ENCODE measurements around the gene ECI2. TPM values are rescaled to one million over a fixed set of nuclear protein-coding genes. Genes with fewer than 3 reads are reported as not detected.
A peak's percentile ranks its signal among the peaks of the same experiment; 100 is the strongest.

The ECI2 gene
- total RNA-seq, 4 donors from 2014 or later, result 17.7 to 137 (median 69.9) TPM

- in situ Hi-C loops (cut with MboI; ENCODE audit: low pct_ligation_motif_present in 1 of 4, low pct_unique_long_range_greater_than_20kb in 1 of 4, low sequenced_read_pairs in 3 of 4), result loop anchor here in 3 of 4 donors (10.0 to 25.0 kb wide), 2 partner anchors 103 to 420 kb away; no protein-coding TSS in a partner anchor
- no peak overlapping the region for H3K27ac ChIP-seq
- TF ChIP-seq POLR2A (IDR thresholded peaks at IDR 0.05) (no peak), EP300 (IDR thresholded peaks at IDR 0.05; ENCODE audit: low read depth) (no peak), POLR2AphosphoS5 (IDR thresholded peaks at IDR 0.05) (no peak)
- TF ChIP-seq, protein P1, sequence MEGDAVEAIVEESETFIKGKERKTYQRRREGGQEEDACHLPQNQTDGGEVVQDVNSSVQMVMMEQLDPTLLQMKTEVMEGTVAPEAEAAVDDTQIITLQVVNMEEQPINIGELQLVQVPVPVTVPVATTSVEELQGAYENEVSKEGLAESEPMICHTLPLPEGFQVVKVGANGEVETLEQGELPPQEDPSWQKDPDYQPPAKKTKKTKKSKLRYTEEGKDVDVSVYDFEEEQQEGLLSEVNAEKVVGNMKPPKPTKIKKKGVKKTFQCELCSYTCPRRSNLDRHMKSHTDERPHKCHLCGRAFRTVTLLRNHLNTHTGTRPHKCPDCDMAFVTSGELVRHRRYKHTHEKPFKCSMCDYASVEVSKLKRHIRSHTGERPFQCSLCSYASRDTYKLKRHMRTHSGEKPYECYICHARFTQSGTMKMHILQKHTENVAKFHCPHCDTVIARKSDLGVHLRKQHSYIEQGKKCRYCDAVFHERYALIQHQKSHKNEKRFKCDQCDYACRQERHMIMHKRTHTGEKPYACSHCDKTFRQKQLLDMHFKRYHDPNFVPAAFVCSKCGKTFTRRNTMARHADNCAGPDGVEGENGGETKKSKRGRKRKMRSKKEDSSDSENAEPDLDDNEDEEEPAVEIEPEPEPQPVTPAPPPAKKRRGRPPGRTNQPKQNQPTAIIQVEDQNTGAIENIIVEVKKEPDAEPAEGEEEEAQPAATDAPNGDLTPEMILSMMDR (IDR thresholded peaks at IDR 0.05), result no peak
- WGBS, 2 donors (ENCODE audit: low coverage in 1 of 2), result 79 to 80% methylated on average over 10 to 12 of the region's 12 CpGs
- no peak for DNase-seq
- H3K4me1 ChIP-seq, result peaks cover 0 to 3% (median 1%) of the 10 kb centered on the region in 4 donors
- H3K9me3 ChIP-seq, result no peaks in the 10 kb centered on the region
- H3K27me3 ChIP-seq, result no peaks in the 10 kb centered on the region
- intact Hi-C loops (cut with DNase I; ENCODE audit: low total_unique reads), result no loop called here
- no peaks in the 10 kb centered on the region for H3K36me3 ChIP-seq
- H3K4me3 ChIP-seq, result no peak overlapping the region
Observed at GRCh38 chr6:4157506-4157905, 22.1 kb upstream of the ECI2 start.

GRCh38 chr6:4155848-4156466 lies 20.6 kb upstream of the ECI2 start:
- in situ Hi-C loops (cut with MboI; ENCODE audit: low pct_ligation_motif_present in 1 of 4, low pct_unique_long_range_greater_than_20kb in 1 of 4, low sequenced_read_pairs in 3 of 4), result loop anchor here in 3 of 4 donors (10.0 to 25.0 kb wide), 2 partner anchors 101 to 419 kb away; no protein-coding TSS in a partner anchor
- Histone ChIP-seq H3K36me3 (no peaks in the 10 kb centered on the region), H3K27me3 (no peaks in the 10 kb centered on the region), H3K27ac (no peak overlapping the region), H3K4me1 (peaks cover 0 to 3% (median 1%) of the 10 kb centered on the region in 4 donors), H3K9me3 (no peaks in the 10 kb centered on the region), H3K4me3 (no peak overlapping the region)
- intact Hi-C loops (cut with DNase I; ENCODE audit: low total_unique reads), result no loop called here
- peak; percentile 78 for DNase-seq
- TF ChIP-seq EP300 (IDR thresholded peaks at IDR 0.05; ENCODE audit: low read depth) (no peak), POLR2A (IDR thresholded peaks at IDR 0.05) (no peak)
- TF ChIP-seq, protein P1 (IDR thresholded peaks at IDR 0.05), result peak; percentile 85 to 88 (median 86)
- 0 to 3% methylated on average over 5 to 6 of the region's 6 CpGs for WGBS, 2 donors (ENCODE audit: low coverage in 1 of 2)

GRCh38 chr6:4153514-4153985 lies 18.2 kb upstream of the ECI2 start:
- no peaks in the 10 kb centered on the region for H3K9me3 ChIP-seq
- no peak for TF ChIP-seq EP300 (IDR thresholded peaks at IDR 0.05; ENCODE audit: low read depth)
- no peak for TF ChIP-seq POLR2AphosphoS5 (IDR thresholded peaks at IDR 0.05)
- no peak for TF ChIP-seq POLR2A (IDR thresholded peaks at IDR 0.05)
- TF ChIP-seq, protein P1 (IDR thresholded peaks at IDR 0.05), result no peak
- no peak overlapping the region for H3K27ac ChIP-seq
- 85 to 89% methylated on average over 4 to 6 of the region's 6 CpGs for WGBS, 2 donors (ENCODE audit: low coverage in 1 of 2)
- H3K4me1 ChIP-seq, result peaks cover 0 to 3% (median 1%) of the 10 kb centered on the region in 4 donors
- intact Hi-C loops (cut with DNase I; ENCODE audit: low total_unique reads), result no loop called here
- no peaks in the 10 kb centered on the region for H3K36me3 ChIP-seq
- no peaks in the 10 kb centered on the region for H3K27me3 ChIP-seq
- in situ Hi-C loops (cut with MboI; ENCODE audit: low pct_ligation_motif_present in 1 of 4, low pct_unique_long_range_greater_than_20kb in 1 of 4, low sequenced_read_pairs in 3 of 4), result loop anchor here in 3 of 4 donors (5.0 to 25.0 kb wide), 3 partner anchors 99 to 416 kb away; no protein-coding TSS in a partner anchor
- H3K4me3 ChIP-seq, result no peak overlapping the region
- no peak for DNase-seq

DNA sequence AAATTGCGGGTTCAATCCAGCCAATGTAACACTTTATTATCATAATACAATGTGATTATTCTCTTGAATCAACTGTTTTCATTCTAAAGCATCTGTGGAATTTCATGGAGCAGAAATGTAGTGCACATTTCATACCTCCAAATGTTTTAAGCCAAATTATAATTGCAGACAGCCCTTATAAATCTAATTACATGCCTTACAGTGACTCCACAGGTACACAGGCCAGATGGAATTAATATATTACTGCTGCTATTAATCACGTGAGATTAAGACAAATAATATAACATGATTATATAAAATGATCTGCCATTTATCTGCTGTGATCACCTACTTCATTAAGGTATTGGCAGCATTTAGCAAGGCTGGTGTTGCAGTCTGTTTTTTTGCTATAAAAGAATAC lies 9.7 kb upstream of the ECI2 start:
- H3K4me3 ChIP-seq, result no peak overlapping the region
- 82 to 89% methylated on average over 2 of the region's 2 CpGs for WGBS, 2 donors (ENCODE audit: low coverage in 1 of 2)
- H3K4me1 ChIP-seq, result no peaks in the 10 kb centered on the region
- no peak overlapping the region for H3K27ac ChIP-seq
- no peak for DNase-seq
- intact Hi-C loops (cut with DNase I; ENCODE audit: low total_unique reads), result no loop called here
- H3K27me3 ChIP-seq, result no peaks in the 10 kb centered on the region
- TF ChIP-seq, protein P1 (IDR thresholded peaks at IDR 0.05), result no peak
- TF ChIP-seq EP300 (IDR thresholded peaks at IDR 0.05; ENCODE audit: low read depth) (no peak), POLR2AphosphoS5 (IDR thresholded peaks at IDR 0.05) (no peak), POLR2A (IDR thresholded peaks at IDR 0.05) (no peak)
- H3K36me3 ChIP-seq, result no peaks in the 10 kb centered on the region
- in situ Hi-C loops (cut with MboI; ENCODE audit: low pct_ligation_motif_present in 1 of 4, low pct_unique_long_range_greater_than_20kb in 1 of 4, low sequenced_read_pairs in 3 of 4), result loop anchor here in 1 of 4 donors (25.0 kb wide), 1 partner anchor 408 kb away; no protein-coding TSS in a partner anchor
- no peaks in the 10 kb centered on the region for H3K9me3 ChIP-seq

All from transverse colon (tissue), 4 donors.